SKM-1 treated with dmso at 0.1 percent for 144 hours (cell line): Measurements from ENCODE around the gene GALNT2.

Experiments used
- DNase-seq: peaks from one replicate; lab custom pipeline; 2025; ENCODE audit not compliant: unreplicated experiment; lab: John Stamatoyannopoulos, UW

GALNT2 gene

GRCh38 chr1:230176326-230176725 lies 109.3 kb downstream of the GALNT2 start:
- DNase-seq, result no peak

GRCh38 chr1:230176871-230177411 lies 109.9 kb downstream of the GALNT2 start:
- DNase-seq, result no peak

- no peak for DNase-seq
Measured at GRCh38 chr1:230179249-230179648, 112.2 kb downstream of the GALNT2 start.

GRCh38 chr1:230185076-230186001 lies 118.3 kb downstream of the GALNT2 start:
- no peak for DNase-seq

- DNase-seq, result no peak
Measured at GRCh38 chr1:230186003-230186863, 119.2 kb downstream of the GALNT2 start.

GRCh38 chr1:230186874-230187273 lies 119.8 kb downstream of the GALNT2 start:
- no peak for DNase-seq

- no peak for DNase-seq
Measured at GRCh38 chr1:230187290-230187689, 120.3 kb downstream of the GALNT2 start.

GRCh38 chr1:230188826-230189225 lies 121.8 kb downstream of the GALNT2 start:
- no peak for DNase-seq

GRCh38 chr1:230189341-230189740 lies 122.3 kb downstream of the GALNT2 start:
- no peak for DNase-seq

GRCh38 chr1:230189824-230190223 lies 122.8 kb downstream of the GALNT2 start:
- DNase-seq, result no peak

GRCh38 chr1:230191079-230191804 lies 124.2 kb downstream of the GALNT2 start:
- DNase-seq, result peak; percentile 99

- DNase-seq, result no peak
Measured at GRCh38 chr1:230191855-230192254, 124.8 kb downstream of the GALNT2 start.

GRCh38 chr1:230194525-230194924 lies 127.5 kb downstream of the GALNT2 start:
- DNase-seq, result no peak

- no peak for DNase-seq
Measured at GRCh38 chr1:230195199-230195598, 128.2 kb downstream of the GALNT2 start.

GRCh38 chr1:230196077-230196476 lies 129.0 kb downstream of the GALNT2 start:
- no peak for DNase-seq

- DNase-seq, result no peak
Measured at GRCh38 chr1:230197644-230198567, 130.9 kb downstream of the GALNT2 start.

- no peak for DNase-seq
Measured at GRCh38 chr1:230199034-230199433, 132.0 kb downstream of the GALNT2 start.

GRCh38 chr1:230199554-230199953 lies 132.5 kb downstream of the GALNT2 start:
- DNase-seq, result no peak

GRCh38 chr1:230200276-230200675 lies 133.2 kb downstream of the GALNT2 start:
- DNase-seq, result no peak

GRCh38 chr1:230201445-230201844 lies 134.4 kb downstream of the GALNT2 start:
- no peak for DNase-seq
